GM10847 (cell line): ENCODE measurements around the gene HAUS2.

Source experiments
- POLR2A ChIP-seq: IDR thresholded peaks from 2 replicates; pipeline ENCODE4 v1.6.1; 2011; ENCODE audit not compliant: insufficient read length; ENCODE audit errors: extremely low read depth

HAUS2 gene

GRCh38 chr15:42549741-42550392, 1.2 kb downstream of the HAUS2 start:
- no peak for TF ChIP-seq POLR2A

GRCh38 chr15:42553554-42553953, 4.9 kb downstream of the HAUS2 start:
- TF ChIP-seq POLR2A = no peak

DNA sequence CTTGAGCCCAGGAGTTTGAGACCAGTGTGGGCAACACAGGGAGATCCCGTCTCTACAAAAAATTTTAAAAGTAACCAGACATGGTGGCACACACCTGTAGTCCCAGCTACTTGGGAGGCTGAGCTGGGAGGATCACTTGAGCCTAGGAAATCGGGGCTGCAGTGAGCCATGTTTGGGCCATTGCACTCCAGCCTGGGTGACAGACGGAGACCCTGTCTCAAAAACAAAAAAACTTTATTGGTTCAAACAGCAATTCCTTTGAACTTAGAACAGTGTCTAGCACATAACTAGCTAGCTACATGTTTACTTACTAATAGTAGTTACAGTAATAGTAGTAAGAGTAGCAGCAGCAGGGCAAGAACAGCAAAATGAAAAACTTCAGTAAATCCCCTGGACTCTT, 10.1 kb downstream of the HAUS2 start:
- TF ChIP-seq POLR2A = no peak

GRCh38 chr15:42575188-42576039, 26.8 kb downstream of the HAUS2 start, which contains the start of gene STARD9:
STARD9 (plus strand) TSS chr15:42575606; CDS start chr15:42575716, 110 bp downstream.
- peak; percentile 73 for TF ChIP-seq POLR2A

- no peak for TF ChIP-seq POLR2A
These were observed 27.5 kb downstream of the HAUS2 start for GRCh38 chr15:42576040-42576594.

- no peak for TF ChIP-seq POLR2A
These were observed 28.1 kb downstream of the HAUS2 start for GRCh38 chr15:42576776-42577175.

GRCh38 chr15:42577514-42578031, 28.9 kb downstream of the HAUS2 start:
- no peak for TF ChIP-seq POLR2A

GRCh38 chr15:42578984-42579537, 30.4 kb downstream of the HAUS2 start:
- TF ChIP-seq POLR2A = no peak

DNA sequence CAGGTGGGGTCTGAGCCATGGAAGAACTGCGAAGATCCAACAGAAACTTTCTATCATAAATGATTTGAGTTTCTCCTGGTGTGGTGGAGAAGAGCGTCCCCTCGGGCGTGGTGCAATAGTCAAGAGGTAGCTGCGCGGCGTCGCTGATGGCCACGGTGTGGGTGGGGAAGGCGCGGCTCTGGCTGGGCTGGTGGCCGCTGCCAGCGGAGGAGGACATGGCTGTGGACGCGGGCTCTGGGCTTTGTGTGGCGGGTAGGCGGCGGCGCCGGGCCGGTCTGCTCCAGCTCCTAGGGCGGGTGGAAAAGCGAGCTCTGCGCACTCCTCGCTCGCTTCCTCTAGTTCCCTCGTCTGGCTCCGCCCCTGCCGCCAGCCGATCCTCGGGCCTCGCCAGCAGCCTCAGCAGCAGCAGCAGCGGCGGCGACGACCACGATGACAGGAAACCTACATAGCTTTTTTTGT, 32.7 kb downstream of the HAUS2 start:
- TF ChIP-seq POLR2A = no peak

DNA sequence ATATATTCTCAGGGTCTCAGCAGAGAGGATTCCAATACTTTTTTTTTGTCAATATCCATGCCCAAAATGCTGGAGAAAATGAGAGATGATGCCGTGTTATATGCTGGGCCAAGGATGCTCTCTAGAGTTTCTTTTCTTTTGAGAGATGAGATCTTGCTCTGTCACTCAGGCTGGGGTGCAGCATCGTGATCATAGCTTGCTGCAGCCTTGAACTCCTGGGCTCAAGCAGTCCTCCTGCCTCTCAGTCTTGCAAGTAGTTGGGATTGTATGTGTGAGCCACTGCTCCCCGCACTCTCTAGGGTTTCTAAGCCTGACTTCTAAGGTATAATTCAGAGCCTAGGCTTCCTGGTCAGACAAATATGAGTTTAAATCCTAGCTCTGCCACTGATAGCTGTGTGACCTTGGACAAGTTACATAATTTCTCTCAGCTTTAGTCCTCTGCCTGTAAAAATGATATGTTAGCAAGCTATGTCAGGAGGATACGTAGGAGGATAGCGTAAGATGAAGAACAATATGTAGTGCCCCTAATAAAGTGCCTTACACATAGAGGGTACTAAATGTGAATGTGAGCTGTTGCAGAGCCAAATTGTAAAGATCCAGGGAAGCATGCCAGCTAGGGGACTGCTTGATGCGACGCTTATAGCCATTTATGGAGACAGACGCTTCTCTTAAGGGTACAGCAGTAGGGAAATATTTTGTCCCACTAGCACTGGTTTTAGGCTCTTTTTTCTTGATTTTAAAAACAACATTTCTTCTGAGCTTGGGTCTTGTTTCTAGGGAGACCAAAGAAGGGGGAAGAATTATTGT, 34.1 kb downstream of the HAUS2 start:
- TF ChIP-seq POLR2A = no peak

GRCh38 chr15:42584031-42584765, 35.6 kb downstream of the HAUS2 start:
- no peak for TF ChIP-seq POLR2A

- TF ChIP-seq POLR2A = no peak
These were observed 42.1 kb downstream of the HAUS2 start for GRCh38 chr15:42590619-42591237.

GRCh38 chr15:42591238-42591934, 42.7 kb downstream of the HAUS2 start:
- TF ChIP-seq POLR2A = no peak
